Globus pallidus (tissue), 1 donor: ENCODE results near the gene ANKRD30B.
"Not testable (repeated sequence)": the region's sequence is repeated elsewhere in the genome, so short reads cannot be mapped to it uniquely, and the experiment has no call there.

Source experiments
- DNase-seq: peaks from one replicate; pipeline ENCODE4 v3.0.0-alpha.2; 2015; ENCODE audit warnings: low spot score

ANKRD30B gene

DNA sequence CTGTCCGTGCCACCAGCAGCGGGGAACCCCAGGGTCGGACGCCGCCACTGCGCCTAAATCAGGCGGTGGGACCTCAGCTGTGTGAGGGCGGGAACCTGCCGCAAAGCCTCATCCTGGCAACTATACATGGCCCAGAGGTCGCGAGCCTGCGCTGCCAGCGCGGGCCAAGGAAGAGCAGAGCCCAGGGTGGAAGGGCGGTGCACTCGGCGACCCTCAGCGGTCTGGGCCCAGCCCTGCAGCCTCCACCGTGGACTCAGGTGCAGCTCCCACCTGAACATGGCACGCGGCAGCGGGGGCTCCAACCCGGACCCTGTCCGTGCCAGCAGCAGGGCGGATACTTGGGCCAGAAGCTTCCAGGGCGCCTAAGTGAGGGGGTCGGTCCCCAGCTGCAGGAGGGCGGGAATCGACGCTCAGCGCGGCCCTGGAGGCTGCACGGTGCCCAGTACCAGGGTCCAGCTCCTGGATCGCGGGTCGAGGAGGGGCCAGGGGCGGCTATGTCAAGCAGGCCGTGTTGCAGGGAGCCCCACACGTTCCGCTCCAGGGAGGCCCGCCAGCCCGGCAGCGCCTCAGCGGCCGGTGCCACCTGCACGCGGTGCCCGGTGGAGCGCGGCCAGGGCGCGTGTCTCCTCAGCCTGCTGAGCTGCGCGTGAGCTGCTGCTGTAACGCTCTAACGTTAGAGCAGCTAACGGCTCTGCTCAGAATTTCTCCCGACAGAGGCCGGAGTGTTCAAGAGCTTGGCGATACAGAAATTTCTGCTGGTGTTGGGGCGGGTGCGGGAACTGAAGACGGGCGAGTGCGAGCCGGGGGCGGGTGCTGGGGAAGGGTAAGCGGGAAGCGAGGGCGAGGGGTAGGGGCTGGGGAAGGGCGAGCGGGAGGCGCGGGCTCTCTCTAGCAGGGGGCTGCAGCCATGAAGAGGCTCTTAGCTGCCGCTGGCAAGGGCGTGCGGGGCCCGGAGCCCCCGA, at the start of gene ANKRD30B:
Gene ANKRD30B (plus strand): TSS at position 660 of the 962 bp plus-strand sequence. CDS start 248 bp downstream, at position 908.
- no peak for DNase-seq

- not testable (repeated sequence) for DNase-seq
Observed at GRCh38 chr18:14701286-14702040, 46.5 kb upstream of the ANKRD30B start.

DNA sequence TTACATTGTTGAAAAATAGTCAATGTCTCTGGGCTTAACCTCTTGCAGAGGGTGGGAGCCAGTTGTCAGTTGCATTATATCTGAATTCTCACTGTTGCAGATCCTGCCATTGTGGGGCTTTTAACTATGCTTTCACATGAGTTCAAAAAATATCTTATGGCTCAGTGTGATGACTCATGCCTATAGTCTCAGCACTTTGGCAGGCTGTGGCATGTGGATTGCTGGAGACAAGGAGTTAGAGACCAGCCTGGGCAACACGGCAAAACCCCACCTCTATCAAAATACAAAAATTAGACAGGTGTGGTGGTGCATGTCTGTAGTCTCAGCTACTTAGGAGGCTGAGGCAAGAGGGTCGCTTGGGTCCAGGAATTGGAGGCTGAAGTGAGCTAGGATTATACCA, 38.2 kb upstream of the ANKRD30B start:
- DNase-seq = not testable (repeated sequence)

GRCh38 chr18:14721569-14721968, 26.4 kb upstream of the ANKRD30B start:
- not testable (repeated sequence) for DNase-seq

GRCh38 chr18:14739056-14739455, 8.9 kb upstream of the ANKRD30B start:
- not testable (repeated sequence) for DNase-seq

DNA sequence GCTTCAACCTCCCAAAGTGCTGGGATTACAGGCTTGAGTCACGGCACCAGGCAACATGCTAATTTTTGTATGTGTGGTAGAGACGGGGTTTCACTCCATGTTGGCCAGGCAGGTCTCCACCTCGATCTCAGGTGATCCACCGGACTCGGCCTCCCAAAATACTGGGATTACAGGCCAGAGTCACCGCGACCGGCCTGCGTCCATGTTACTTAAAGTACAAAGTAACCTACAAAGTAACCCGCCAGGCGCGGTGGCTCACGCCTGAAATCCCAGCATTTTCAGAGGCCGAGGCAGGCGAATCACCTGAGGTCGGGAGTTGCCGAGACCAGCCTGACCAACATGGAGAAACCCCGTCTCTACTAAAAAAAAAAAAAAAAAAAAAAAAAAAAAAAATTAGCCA, 1.1 kb upstream of the ANKRD30B start:
- no peak for DNase-seq

- DNase-seq = no peak
Observed at GRCh38 chr18:14748496-14748895, 524 bp downstream of the ANKRD30B start.

GRCh38 chr18:14763566-14763965, 15.6 kb downstream of the ANKRD30B start:
- not testable (repeated sequence) for DNase-seq

DNA sequence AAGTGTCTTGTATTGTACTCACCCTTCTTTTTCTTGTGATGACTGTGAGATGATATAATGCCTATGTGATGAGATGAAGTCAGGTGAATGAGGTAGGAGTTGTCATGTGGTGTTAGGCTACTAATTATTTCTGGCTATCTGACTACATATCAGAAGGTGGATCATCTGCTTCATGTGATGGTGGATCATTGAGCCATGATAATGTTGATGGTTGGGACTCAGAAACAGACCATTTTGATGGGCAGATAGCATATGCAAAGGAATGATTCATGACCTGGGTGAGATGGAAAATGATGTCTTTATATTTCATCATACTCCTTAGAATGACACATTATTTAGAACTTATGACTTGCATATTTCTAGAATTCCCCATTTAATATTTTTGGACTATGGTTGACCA, 19.5 kb downstream of the ANKRD30B start:
- DNase-seq = no peak

GRCh38 chr18:14768241-14768640, 20.3 kb downstream of the ANKRD30B start:
- DNase-seq = no peak

GRCh38 chr18:14769381-14769780, 21.4 kb downstream of the ANKRD30B start:
- DNase-seq = no peak

GRCh38 chr18:14776801-14777200, 28.8 kb downstream of the ANKRD30B start:
- DNase-seq = no peak

- DNase-seq = no peak
Observed at GRCh38 chr18:14781671-14782070, 33.7 kb downstream of the ANKRD30B start.

GRCh38 chr18:14784133-14784532, 36.2 kb downstream of the ANKRD30B start:
- no peak for DNase-seq

GRCh38 chr18:14796876-14797275, 48.9 kb downstream of the ANKRD30B start:
- not testable (repeated sequence) for DNase-seq

DNA sequence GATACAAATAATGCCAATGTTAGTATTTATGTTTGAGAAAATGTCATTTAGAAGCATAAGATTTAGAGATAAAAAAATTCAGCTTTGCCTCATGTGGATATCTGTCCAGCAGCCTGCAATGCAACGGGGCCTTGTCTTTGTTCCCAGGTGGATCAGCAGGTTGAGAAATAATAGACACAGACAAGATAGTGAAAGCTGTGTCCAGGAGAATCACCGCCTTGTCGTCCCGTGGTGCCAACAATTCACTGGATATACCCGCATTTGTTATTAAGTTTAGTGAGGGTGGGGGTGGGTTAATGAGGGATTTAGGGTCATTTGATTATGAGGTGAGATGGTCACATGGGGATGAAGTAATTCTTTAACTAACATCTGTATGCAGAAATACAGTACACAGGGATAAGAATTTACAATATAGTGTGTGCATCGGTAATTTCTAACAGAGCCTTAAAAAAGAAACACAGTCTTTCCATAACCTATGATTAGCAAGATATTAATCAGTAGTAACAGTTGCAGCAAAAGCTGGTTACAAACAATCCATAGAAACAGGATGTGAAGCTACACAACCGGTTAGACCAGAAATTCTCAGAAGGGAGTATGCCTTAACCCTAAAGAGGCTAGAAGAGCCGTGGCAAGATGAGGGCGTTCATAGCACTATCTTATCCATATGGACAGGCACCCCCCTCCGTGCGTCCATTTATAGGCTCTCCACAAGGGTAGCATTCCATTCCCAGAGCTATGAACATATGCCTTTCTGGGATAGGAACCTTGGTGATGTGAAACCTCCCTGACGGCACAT, 50.2 kb downstream of the ANKRD30B start:
- DNase-seq = not testable (repeated sequence)

DNA sequence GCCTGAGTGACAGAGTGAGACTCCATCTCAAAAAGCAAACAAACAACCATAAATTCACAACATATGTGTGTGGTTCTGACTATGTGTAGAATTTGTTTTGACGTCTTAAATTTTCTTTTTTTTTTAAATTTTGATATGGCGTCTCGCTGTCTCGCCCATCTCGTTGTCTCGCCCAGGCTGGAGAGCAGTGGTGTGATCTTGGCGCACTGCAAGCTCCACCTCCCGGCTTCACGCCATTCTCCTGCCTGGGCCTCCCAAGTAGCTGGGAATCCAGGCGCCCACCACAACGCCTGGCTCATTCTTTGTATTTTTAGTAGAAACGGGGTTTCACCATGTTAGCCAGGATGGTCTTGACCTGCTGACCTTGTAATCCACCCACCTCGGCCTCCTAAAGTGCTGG, 63.1 kb downstream of the ANKRD30B start:
- not testable (repeated sequence) for DNase-seq

DNA sequence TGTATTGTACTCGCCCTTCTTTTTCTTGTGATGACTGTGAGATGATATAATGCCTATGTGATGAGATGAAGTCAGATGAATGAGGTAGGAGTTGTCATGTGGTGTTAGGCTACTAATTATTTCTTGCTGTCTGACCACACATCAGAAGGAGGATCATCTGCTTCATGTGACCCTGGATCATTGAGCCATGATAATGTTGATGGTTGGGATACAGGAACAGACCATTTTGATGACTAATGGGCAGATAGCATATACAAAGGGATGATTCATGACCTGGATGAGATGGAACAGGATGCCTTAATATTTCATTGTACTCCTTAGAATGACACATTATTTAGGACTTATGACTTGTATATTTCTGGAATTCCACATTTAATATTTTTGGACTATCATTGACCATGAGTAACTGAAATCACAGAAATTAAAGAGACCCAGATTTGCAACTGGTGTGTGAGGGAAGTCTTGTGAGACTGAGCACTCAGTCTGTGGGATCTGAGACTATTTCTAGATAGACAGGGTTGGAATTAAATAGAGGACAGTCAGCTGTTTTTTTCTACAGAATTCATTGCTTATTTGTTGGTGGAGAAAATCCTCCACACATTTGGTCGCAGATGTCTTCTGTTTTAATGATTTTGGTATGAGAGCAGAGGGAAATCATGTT, 79.1 kb downstream of the ANKRD30B start:
- not testable (repeated sequence) for DNase-seq

GRCh38 chr18:14841607-14842006, 93.6 kb downstream of the ANKRD30B start:
- not testable (repeated sequence) for DNase-seq

DNA sequence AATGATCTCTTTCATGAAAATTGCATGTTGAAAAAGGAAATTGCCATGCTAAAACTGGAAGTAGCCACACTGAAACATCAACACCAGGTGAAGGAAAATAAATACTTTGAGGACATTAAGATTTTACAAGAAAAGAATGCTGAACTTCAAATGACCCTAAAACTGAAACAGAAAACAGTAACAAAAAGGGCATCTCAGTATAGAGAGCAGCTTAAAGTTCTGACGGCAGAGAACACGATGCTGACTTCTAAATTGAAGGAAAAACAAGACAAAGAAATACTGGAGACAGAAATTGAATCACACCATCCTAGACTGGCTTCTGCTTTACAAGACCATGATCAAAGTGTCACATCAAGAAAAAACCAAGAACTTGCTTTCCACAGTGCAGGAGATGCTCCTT, 103.6 kb downstream of the ANKRD30B start:
- not testable (repeated sequence) for DNase-seq

DNA sequence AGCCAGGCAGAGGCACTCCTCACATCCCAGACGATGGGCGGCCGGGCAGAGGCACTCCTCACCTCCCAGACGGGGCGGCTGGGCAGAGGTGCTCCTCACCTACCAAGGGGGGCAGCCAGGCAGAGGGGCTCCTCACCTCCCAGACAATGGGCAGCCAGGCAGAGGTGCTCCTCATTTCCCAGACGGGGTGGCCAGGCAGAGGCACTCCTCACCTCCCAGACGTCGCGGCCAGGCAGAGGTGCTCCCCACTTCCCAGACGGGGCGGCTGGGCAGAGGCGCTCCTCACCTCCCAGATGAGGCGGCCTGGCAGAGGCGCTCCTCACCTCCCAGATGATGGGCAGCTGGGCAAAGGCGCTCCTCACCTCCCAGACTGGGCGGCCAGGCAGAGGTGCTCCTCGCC, 107.7 kb downstream of the ANKRD30B start:
- DNase-seq = not testable (repeated sequence)
